HTERT RPE-1 (cell line): ENCODE results near the gene HIPK3.

Source experiments
- in situ Hi-C: fragments of 300-500 bp; cut with MboI; formaldehyde crosslinking; loops from 4 replicates; pipeline ENCODE4 v1.14.3; 2020; ENCODE audit warnings: low sequenced_read_pairs

The HIPK3 gene

GRCh38 chr11:33350287-33350686 lies 93.1 kb downstream of the HIPK3 start:
- in situ Hi-C loops = loop anchor here (25.0 kb wide), 1 partner anchor 312 kb away; no protein-coding TSS in a partner anchor

GRCh38 chr11:33358150-33358831 lies 101.1 kb downstream of the HIPK3 start:
- in situ Hi-C loops = loop anchor here (25.0 kb wide), 1 partner anchor 304 kb away; no protein-coding TSS in a partner anchor

GRCh38 chr11:33360642-33361041 lies 103.5 kb downstream of the HIPK3 start:
- in situ Hi-C loops = loop anchor here (25.0 kb wide), 1 partner anchor 302 kb away; no protein-coding TSS in a partner anchor

DNA sequence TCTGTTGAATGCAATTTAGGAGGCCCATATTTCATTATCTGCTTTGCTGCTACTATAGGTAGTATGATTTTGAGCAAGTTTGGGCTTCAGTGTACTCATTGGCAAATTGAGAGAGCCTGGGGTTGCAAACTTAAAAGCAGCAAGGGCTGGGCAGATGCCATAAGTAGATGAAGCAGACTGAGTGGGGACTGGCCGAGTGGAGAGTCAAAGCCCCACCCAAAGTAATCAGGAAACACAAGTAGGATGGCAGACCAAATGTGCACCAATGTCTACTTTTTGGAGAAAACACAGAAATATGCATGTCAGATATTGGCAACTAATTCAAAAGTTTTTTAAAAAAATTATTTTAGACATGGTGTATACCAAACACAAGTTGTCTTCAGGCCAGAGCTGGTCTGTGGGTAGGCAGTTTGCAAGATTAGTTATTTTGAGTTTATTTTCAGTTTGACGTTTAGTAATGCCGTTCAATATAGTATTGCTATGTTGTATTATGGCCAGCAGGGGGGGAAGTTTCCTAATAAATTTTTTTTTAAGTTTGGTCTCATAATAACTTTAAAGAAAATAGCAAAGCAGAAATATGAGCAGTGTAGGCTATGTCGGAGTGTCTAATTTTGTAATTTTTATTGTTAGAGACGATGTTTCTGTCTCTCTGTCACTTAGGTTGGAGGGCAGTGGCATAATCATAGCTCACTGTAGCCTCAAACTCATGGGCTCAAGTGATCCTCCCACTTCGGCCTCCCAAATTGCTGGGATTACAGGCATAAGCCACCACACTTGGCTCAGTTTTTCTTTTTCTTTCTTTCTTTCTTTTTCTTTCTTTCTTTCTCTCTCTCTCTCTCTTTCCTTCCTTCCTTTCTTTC lies 105.1 kb downstream of the HIPK3 start:
- in situ Hi-C loops = loop anchor here (25.0 kb wide), 1 partner anchor 300 kb away; no protein-coding TSS in a partner anchor

DNA sequence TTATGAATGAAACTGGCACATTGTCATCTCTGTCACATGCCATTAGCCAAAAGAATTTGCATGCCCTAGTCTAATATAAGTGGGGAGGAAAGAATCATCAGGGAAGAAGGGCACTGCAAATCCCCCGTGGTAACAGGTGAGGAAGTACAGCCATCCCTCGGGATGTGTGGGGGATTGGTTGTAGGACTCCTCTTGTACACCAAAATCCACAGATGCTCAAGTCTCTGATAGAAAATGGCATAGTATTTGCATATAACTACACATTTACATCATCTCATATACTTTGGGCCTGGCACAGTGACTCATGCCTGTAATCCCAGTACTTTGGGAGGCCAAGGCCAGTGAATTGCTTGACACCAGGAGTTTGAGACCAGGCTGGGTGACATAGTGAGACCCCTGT lies 109.7 kb downstream of the HIPK3 start:
- in situ Hi-C loops = loop anchor here (25.0 kb wide), 1 partner anchor 295 kb away; no protein-coding TSS in a partner anchor

- in situ Hi-C loops = loop anchor here (25.0 kb wide), 1 partner anchor 294 kb away; no protein-coding TSS in a partner anchor
Observed at GRCh38 chr11:33368475-33368874, 111.3 kb downstream of the HIPK3 start.

- in situ Hi-C loops = loop anchor here (25.0 kb wide), 1 partner anchor 293 kb away; no protein-coding TSS in a partner anchor
Observed at GRCh38 chr11:33368931-33369330, 111.8 kb downstream of the HIPK3 start.

GRCh38 chr11:33373636-33374035 lies 116.5 kb downstream of the HIPK3 start:
- in situ Hi-C loops = loop anchor here (25.0 kb wide), 1 partner anchor 289 kb away; no protein-coding TSS in a partner anchor

DNA sequence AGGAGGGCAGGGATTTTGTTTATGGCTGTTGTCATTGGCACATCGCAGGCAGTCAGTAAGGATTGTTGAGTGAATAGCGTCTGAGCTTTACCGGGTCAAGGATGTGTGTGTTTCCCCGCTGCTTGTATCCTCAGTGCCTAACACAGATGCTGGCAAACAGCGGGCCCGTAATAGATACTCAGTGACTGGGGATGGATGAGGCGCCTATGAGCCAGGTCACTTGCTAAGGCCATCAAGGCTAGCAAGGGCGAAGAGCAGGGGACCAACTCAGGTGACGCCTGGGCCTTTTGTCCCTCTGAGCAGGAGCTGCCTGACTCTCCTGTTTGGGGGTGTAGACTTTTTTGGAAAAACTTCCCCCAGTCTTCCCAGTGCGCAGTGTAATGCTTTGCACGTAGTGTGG lies 118.1 kb downstream of the HIPK3 start:
- in situ Hi-C loops = no loop called here

DNA sequence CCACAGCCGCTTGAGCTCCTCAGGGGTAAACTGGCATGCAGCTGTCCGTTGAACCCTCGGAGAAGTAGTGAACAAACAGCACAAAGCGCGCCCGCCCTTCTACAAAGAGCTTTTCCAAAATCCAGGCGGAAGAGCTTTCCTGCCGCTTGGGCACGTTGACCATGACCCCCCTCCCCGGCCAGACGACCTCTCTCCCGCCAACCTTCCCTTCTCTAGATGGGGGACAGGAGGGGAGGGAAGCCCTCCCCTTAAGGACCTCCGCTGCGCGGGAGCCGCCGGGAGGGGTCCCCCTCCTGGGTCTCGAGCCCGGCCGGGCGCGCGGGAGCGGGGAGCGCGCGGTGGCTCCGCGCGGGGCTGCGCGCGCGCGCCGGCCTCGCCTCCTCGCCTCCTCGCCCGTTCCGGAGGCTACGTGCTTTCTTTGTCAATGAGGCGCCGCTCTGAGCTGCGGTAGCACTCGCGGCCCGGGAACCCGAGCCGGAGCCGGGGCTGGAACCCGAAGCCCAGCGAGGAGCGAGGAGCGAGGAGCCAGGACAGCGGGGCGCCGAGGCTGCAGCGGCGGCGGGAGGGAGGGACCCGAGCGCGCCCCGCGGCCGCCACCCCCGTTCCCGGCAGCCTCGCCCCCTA lies 118.6 kb downstream of the HIPK3 start, which contains the start of gene KIAA1549L:
Gene KIAA1549L (plus strand): TSS at position 421 of the 624 bp plus-strand sequence.
- in situ Hi-C loops = no loop called here

- in situ Hi-C loops = no loop called here
Observed at GRCh38 chr11:33376331-33377310, 119.4 kb downstream of the HIPK3 start.

DNA sequence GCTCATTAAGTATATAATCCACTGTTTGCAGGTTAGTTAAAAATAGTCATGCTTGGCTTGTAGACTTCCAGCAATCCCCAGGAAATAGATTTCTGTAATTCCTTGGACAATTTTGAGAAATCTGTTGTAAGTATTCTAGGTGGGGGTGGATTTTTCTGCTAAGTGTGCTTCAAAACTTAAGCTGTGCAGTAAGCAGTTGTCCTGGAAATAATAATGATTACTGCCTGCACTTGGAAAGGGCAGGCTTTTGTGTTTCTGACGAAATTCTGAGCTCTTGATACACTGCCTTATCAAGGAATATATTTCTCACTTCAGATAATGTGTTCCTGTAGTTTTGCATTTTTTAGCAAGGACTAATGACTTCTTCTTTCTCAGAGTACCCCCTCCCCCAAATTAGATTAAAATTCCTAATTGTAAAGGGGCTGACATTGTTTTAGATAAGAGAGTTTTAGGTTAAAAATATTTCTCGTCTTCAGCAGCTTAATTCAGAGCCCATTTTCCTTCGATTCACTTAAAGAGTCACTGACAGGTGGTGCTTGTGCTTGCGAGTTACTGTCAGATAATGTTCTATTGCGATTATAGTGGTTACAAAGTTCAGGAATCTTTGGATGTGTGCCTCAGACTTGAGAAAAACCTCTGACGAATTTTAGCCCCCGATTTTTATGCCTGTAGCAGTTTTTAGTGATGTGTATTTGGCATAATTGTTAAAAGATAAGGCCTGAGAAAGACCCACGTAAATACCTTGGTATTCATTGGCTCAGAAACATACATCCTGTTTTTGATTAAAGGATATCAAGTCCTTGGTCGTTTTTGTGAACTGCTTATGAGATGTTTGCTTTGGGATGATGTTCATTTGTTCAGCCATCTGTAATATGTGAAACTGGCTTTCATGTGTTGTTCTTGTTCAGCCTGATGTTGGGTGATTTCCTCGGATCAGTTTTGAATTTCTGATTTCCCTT lies 120.5 kb downstream of the HIPK3 start:
- in situ Hi-C loops = no loop called here

DNA sequence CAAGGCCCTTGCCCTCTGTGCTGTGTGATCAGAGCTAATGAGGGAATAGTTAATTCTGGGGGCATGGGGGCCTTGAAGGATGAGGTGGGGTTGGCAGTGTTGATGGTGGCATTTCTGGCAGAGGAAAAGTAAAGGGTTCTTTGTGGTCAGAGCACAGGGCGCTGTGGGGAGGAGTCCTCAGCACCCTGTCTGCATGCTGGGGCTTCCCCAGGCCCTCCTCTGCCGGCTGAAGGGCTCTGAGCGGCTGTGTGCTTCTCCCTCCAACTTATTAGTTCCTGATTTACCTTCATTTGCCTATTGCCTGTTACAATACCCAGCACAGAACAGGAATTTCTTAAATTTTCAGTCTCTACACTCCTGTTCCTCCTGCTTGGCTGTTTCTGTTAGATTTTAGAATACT lies 122.8 kb downstream of the HIPK3 start:
- in situ Hi-C loops = no loop called here

- in situ Hi-C loops = no loop called here
Observed at GRCh38 chr11:33383075-33383919, 126.1 kb downstream of the HIPK3 start.

GRCh38 chr11:33383920-33384209 lies 126.7 kb downstream of the HIPK3 start:
- in situ Hi-C loops = no loop called here

DNA sequence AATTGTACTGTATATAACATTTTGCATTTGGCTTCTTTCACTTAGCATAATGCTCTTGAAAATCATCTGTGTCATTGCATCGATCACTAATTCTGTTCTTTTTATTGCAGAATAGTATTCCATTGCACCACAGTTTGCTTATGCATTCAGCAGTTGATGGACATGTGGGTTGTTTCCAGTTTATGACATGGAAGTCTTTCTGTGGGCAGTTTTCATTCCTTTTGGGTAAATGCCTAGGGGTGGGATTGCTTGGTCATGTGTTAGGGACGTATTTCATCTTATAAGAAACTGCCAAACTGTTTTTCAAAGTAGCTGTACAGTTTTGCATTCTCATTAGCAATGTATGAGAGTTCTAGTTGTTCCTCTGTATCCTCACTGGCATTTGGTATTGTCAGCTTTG lies 127.0 kb downstream of the HIPK3 start:
- in situ Hi-C loops = no loop called here

DNA sequence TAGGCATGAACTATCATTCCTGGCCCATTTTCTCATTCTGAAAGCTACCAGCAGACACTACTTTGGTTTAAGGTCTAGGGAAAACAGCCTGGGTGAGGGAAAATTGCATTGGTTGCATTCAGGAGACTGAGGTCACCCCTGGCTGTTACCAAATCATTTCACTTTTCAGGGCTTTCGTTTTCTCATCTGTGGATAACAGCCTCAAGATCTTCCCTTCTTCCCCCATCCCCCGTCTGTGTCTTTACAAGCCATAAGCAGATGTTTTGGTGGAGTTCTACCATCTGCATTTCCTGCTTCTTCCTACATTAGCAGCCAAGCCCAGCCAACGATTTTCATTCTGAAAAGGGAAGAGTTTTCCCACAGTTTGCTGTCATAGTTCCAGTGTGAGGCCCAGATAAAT lies 130.4 kb downstream of the HIPK3 start:
- in situ Hi-C loops = no loop called here

GRCh38 chr11:33387996-33388395 lies 130.8 kb downstream of the HIPK3 start:
- in situ Hi-C loops = no loop called here
